OCI-LY1 (cell line): ENCODE data around the gene FYN.

ENCODE experiments used
- H2AFZ ChIP-seq: fragments of 200-600 bp; sonication (generic), shearing (Covaris generic); 2 replicates; pipeline ENCODE4 v1.6.0; 2014; ENCODE audit warnings: antibody characterized with exemption, mild to moderate bottlenecking, low read length
- H3F3A ChIP-seq: fragments of 200-600 bp; sonication (generic), shearing (Covaris generic); 2 replicates; pipeline ENCODE4 v1.6.0; 2014; ENCODE audit warnings: mild to moderate bottlenecking, antibody characterized with exemption, low read length, moderate library complexity; ENCODE audit not compliant: insufficient read depth
- H3K27ac ChIP-seq: fragments of 200-600 bp; sonication (generic); 2 replicates; pipeline ENCODE4 v1.5.1; 2014; ENCODE audit warnings: low read length, mixed run types, mild to moderate bottlenecking, low read depth; ENCODE audit not compliant: poor library complexity, severe bottlenecking
- H3K27me3 ChIP-seq: fragments of 200-600 bp; sonication (generic); 2 replicates; pipeline ENCODE4 v1.6.0; 2014; ENCODE audit warnings: antibody characterized with exemption, mild to moderate bottlenecking, low read length, moderate library complexity; ENCODE audit not compliant: insufficient read depth
- H3K36me3 ChIP-seq: fragments of 200-600 bp; sonication (generic); 2 replicates; pipeline ENCODE4 v1.6.1; 2014; ENCODE audit warnings: mild to moderate bottlenecking, antibody characterized with exemption, low read length, moderate library complexity, mixed read lengths; ENCODE audit not compliant: insufficient read depth
- H3K4me1 ChIP-seq: fragments of 200-600 bp; sonication (generic); 2 replicates; pipeline ENCODE4 v1.5.1; 2014; ENCODE audit warnings: mild to moderate bottlenecking, low read length, moderate library complexity; ENCODE audit not compliant: insufficient read depth, severe bottlenecking
- H3K4me2 ChIP-seq: fragments of 200-600 bp; sonication (generic), shearing (Covaris generic); 2 replicates; pipeline ENCODE4 v1.6.1; 2014; ENCODE audit warnings: low read length
- H3K4me3 ChIP-seq: fragments of 200-600 bp; sonication (generic); 2 replicates; pipeline ENCODE4 v1.5.1; 2014; ENCODE audit warnings: low read length, low read depth, mild to moderate bottlenecking, mixed read lengths; ENCODE audit not compliant: poor library complexity, severe bottlenecking
- H3K79me2 ChIP-seq: fragments of 200-600 bp; shearing (Covaris generic); 2 replicates; pipeline ENCODE4 v1.6.1; 2016; ENCODE audit warnings: mixed run types, low read length, mixed read lengths; ENCODE audit not compliant: insufficient read depth
- H3K9ac ChIP-seq: fragments of 200-600 bp; sonication (generic), shearing (Covaris generic); 2 replicates; pipeline ENCODE4 v1.6.1; 2014; ENCODE audit warnings: mild to moderate bottlenecking, low read length, mixed read lengths
- H3K9me2 ChIP-seq: fragments of 200-600 bp; sonication (generic), shearing (Covaris generic); 2 replicates; pipeline ENCODE4 v1.6.1; 2014; ENCODE audit warnings: low read depth, mild to moderate bottlenecking, low read length, mixed read lengths
- H3K9me3 ChIP-seq: fragments of 200-600 bp; shearing (Covaris generic); 2 replicates; pipeline ENCODE4 v1.6.1; 2014; ENCODE audit warnings: low read length, mixed read lengths
- H4K20me1 ChIP-seq: fragments of 200-600 bp; sonication (generic), shearing (Covaris generic); 2 replicates; pipeline ENCODE4 v1.6.0; 2016; ENCODE audit warnings: mild to moderate bottlenecking, low read length; ENCODE audit not compliant: insufficient read depth
- CTCF ChIP-seq: fragments of 200-600 bp; sonication (generic), shearing (Covaris generic); IDR thresholded peaks from 2 replicates; pipeline ENCODE4 v1.5.1; 2017; ENCODE audit warnings: mild to moderate bottlenecking, antibody characterized with exemption, low read length, moderate library complexity, mixed read lengths
- EZH2 ChIP-seq: fragments of 200-600 bp; sonication (generic), shearing (Covaris generic); IDR thresholded peaks from 2 replicates; pipeline ENCODE4 v1.8.0; 2017; ENCODE audit warnings: borderline replicate concordance, mixed run types, mild to moderate bottlenecking, antibody characterized with exemption, low read length, moderate library complexity, mixed read lengths

FYN gene

GRCh38 chr6:111914617-111915016 is 41.4 kb upstream of the FYN start:
- no peak overlapping the region for H2AFZ ChIP-seq

GRCh38 chr6:111912904-111913303 is 39.7 kb upstream of the FYN start:
- TF ChIP-seq CTCF, result no peak
- no peak for TF ChIP-seq EZH2
- no peak overlapping the region for H3K27ac ChIP-seq
- H3K9me2 ChIP-seq, result no peaks in the 10 kb centered on the region
- H4K20me1 ChIP-seq, result no peaks in the 10 kb centered on the region
- H3K9me3 ChIP-seq, result no peaks in the 10 kb centered on the region
- no peaks in the 10 kb centered on the region for H3K27me3 ChIP-seq
- H3K36me3 ChIP-seq, result no peaks in the 10 kb centered on the region
- H3K4me1 ChIP-seq, result no peaks in the 10 kb centered on the region
- no peak overlapping the region for H3K4me3 ChIP-seq
- H2AFZ ChIP-seq, result no peak overlapping the region
- H3K79me2 ChIP-seq, result no peaks in the 10 kb centered on the region
- no peaks in the 10 kb centered on the region for H3F3A ChIP-seq
- H3K4me2 ChIP-seq, result no peak overlapping the region
- no peak overlapping the region for H3K9ac ChIP-seq

More at GRCh38 chr6:111914617-111915016, 41.4 kb upstream of the FYN start:
- no peaks in the 10 kb centered on the region for H3K27me3 ChIP-seq
- H3K4me3 ChIP-seq, result no peak overlapping the region
- H3K79me2 ChIP-seq, result no peaks in the 10 kb centered on the region
- H3K9ac ChIP-seq, result no peak overlapping the region
- H3F3A ChIP-seq, result no peaks in the 10 kb centered on the region
- H4K20me1 ChIP-seq, result no peaks in the 10 kb centered on the region
- H3K9me2 ChIP-seq, result no peaks in the 10 kb centered on the region
- TF ChIP-seq CTCF, result no peak
- TF ChIP-seq EZH2, result no peak
- no peak overlapping the region for H3K27ac ChIP-seq
- no peak overlapping the region for H3K4me2 ChIP-seq
- H3K9me3 ChIP-seq, result no peaks in the 10 kb centered on the region
- no peaks in the 10 kb centered on the region for H3K36me3 ChIP-seq
- H3K4me1 ChIP-seq, result no peaks in the 10 kb centered on the region

- no peak overlapping the region for H2AFZ ChIP-seq
- no peak overlapping the region for H3K9ac ChIP-seq
- H3K27ac ChIP-seq, result no peak overlapping the region
- no peak for TF ChIP-seq CTCF
- no peak for TF ChIP-seq EZH2
- H3K27me3 ChIP-seq, result no peaks in the 10 kb centered on the region
- H3K4me1 ChIP-seq, result no peaks in the 10 kb centered on the region
- H3K9me2 ChIP-seq, result no peaks in the 10 kb centered on the region
- H4K20me1 ChIP-seq, result no peaks in the 10 kb centered on the region
- no peaks in the 10 kb centered on the region for H3K36me3 ChIP-seq
- no peak overlapping the region for H3K4me3 ChIP-seq
- H3K9me3 ChIP-seq, result no peaks in the 10 kb centered on the region
- H3F3A ChIP-seq, result no peaks in the 10 kb centered on the region
- H3K4me2 ChIP-seq, result no peak overlapping the region
- no peaks in the 10 kb centered on the region for H3K79me2 ChIP-seq
Observed at GRCh38 chr6:111911428-111911827, 38.2 kb upstream of the FYN start.
